GM13976 (cell line): ENCODE data around the gene NBPF15.
"Not testable (repeated sequence)": the region's sequence is repeated elsewhere in the genome, so short reads cannot be mapped to it uniquely, and the experiment has no call there.

Experiments used
- DNase-seq: peaks from one replicate; pipeline ENCODE4 v3.0.0; 2012; ENCODE audit warnings: low spot score
- CTCF ChIP-seq: IDR thresholded peaks from 2 replicates; pipeline ENCODE4 v1.5.1; 2012; ENCODE audit warnings: borderline replicate concordance, mild to moderate bottlenecking; ENCODE audit not compliant: insufficient read depth; ENCODE audit errors: extremely low read depth, missing control alignments, control extremely low read depth
- in situ Hi-C: fragments of 300-500 bp; cut with MboI; formaldehyde crosslinking; loops from one replicate; pipeline ENCODE4 v1.12.0; 2022; ENCODE audit warnings: low sequenced_read_pairs, mixed read lengths, inconsistent platforms; ENCODE audit not compliant: unreplicated experiment

NBPF15 gene

GRCh38 chr1:144461136-144461759 lies at the start of gene NBPF15:
Gene NBPF15 (minus strand): TSS chr1:144461669. CDS start chr1:144440003, 21,666 bp downstream.
- in situ Hi-C loops, result not testable (repeated sequence)

GRCh38 chr1:144496429-144496828 lies 35.0 kb upstream of the NBPF15 start:
- DNase-seq, in situ Hi-C loops: not testable (repeated sequence)

More at GRCh38 chr1:144461136-144461759, at the start of gene NBPF15:
- DNase-seq, result not testable (repeated sequence)

DNA sequence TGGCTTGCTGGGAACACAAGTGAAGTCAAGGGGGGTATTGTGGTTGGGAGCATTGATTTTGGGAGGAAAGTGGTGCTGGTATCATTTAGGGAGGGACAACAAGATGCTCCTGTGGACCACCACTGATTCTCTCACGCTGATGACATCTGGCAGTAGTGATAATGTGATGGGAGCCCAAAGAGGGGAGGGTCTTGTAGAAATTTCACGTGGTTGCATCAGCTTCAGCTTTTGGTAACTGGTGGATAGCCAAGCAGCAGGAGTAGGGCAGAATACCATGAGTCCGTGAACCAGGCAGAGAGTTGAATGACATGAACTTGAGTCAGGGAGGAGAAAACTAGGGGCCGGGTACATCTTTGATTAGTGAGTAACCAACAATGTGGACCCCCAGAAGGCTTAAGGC lies 32.7 kb upstream of the NBPF15 start:
- DNase-seq, in situ Hi-C loops: not testable (repeated sequence)

DNA sequence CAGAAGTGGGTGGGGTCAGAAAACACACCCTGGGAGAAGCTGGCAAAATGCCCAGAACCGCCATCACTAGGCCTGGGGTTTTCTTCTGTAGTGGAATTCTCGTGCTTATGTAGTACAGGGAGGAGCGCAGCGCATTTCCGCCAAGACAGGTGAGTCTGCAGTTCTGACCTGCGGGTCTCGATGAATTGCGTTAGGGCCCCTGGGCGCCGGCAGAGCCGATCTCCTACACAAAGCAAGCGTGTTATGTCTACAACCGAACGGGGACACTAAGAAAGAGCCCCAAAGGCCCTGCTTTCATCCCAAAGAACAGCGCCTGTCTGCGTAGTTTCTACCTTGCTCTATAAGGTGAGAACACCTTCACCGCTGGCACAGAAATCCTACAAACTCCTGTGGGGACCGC lies 28.9 kb upstream of the NBPF15 start:
- DNase-seq, in situ Hi-C loops: not testable (repeated sequence)

DNA sequence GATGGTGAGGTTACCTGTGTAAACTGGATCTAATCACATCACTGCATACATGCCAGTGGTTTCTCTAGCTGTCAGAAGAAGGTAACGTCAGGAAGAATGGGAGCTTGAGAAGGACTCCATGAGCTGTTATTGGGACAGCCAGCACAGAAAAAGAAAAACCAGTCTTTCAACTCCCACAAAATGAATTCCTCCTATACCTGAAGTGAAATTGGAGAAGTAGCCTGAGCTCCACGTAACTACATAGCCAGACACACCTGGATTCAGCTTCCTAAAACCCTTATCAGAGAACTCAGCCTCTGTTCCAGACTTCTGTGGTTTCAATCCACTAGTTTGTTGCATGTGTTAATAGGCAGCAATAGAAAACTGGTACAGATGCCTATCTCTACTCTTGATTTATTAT lies 25.5 kb upstream of the NBPF15 start:
- in situ Hi-C loops, DNase-seq: not testable (repeated sequence)

- in situ Hi-C loops, DNase-seq: not testable (repeated sequence)
Observed at GRCh38 chr1:144485048-144485993, 23.9 kb upstream of the NBPF15 start.

DNA sequence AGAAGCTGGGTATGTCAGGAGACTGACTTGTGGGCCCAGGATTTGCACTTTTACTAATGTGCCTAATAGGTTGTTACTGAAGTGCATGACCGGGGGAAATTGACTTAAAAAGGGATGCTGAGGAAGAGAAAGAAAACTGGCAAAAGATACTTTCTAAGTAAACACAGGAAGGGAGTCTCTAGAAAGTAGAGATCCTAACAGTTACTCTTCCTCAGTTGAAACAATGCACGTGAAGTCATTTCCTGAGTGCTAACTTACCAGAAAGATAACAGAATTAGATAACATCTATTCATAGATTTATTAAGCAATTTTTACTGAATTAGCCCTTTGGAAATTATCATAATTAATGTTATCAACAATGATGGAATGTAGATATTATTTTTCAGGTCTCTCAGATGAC lies 12.4 kb upstream of the NBPF15 start:
- in situ Hi-C loops, result not testable (repeated sequence)

DNA sequence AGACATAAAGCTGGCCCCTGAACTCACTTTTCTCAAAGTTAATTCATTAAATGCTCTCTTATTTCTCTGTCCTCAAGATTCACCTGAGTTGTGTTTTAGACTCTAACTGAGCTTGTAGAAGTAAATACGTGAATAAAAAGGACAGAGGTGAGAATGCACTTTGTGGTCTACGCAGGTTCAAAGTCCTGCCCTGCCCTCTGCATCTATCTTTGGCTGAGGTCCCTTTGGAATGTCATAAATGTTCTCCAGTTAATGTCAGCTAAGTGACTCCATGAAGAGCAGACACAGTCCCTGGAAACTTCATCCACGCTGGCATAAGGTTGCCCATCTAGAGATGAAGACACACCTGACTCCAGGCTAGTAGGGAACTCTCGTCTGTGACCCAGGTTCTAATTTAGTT lies 10.0 kb upstream of the NBPF15 start:
- in situ Hi-C loops, DNase-seq: not testable (repeated sequence)

More for the DNA sequence above, 12.4 kb upstream of the NBPF15 start:
- not testable (repeated sequence) for DNase-seq

GRCh38 chr1:144461778-144462177 lies 309 bp upstream of the NBPF15 start:
- DNase-seq, in situ Hi-C loops: not testable (repeated sequence)

DNA sequence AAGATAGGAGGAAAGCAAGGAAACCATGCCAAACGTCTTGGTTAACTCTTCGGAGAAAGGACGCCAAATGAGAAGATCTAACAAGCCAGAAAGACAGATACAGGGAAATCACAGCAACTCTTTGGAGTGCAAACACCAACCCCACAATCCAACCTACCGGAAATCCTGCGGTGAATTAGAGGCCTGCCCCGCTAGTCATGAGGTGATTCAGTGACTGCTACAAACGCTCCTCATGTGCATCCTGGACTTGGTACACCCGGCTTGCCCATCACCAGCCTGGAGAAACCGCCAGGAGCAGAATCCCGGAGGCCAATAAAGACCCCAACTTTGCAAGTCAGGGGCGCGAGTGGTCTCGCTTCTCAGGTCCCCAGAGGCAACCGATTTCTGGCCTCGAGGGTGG lies 783 bp downstream of the NBPF15 start:
- DNase-seq, in situ Hi-C loops: not testable (repeated sequence)

- in situ Hi-C loops, DNase-seq: not testable (repeated sequence)
Observed at GRCh38 chr1:144442402-144442801, 19.1 kb downstream of the NBPF15 start.

- peak; percentile 15 for TF ChIP-seq CTCF
- DNase-seq, in situ Hi-C loops: not testable (repeated sequence)
Observed at GRCh38 chr1:144439737-144440136, 21.7 kb downstream of the NBPF15 start.

DNA sequence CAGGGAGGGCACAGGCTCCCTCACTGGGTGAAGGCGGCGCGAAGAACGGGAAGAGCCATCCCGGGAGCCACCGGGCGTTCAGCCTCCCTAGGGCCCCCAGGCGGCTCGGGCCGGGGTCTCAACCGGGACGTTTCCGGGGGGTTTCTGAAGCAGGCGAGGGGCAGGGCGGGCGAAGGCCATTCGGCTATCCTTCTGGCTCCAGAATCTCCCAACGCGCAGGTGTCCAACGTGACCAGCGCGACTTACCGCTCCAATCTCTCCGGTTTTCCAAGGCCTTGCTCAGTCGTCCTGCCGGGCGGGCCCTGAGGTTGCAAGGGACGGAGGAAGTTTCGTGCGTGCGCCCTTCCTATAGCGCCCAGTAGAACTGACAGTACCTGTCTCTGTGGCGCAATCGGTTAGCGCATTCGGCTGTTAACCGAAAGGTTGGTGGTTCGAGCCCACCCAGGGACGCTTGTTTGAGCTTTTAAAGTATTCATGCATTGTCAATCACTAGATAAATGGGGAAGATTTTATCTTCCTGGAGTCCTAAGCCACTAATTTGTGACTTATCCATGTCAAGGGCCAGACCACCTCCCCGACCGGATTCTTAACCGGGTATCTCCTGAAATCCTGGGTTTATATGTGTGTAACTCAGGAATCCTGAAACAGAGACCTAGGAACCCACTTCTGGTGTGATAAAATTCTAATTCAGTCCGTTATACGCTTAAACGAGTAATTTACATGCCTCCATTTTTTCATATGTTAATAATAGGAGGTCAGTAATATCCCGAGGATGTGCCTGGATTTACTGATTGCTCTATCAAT lies 42.4 kb downstream of the NBPF15 start:
- DNase-seq, in situ Hi-C loops: not testable (repeated sequence)

DNA sequence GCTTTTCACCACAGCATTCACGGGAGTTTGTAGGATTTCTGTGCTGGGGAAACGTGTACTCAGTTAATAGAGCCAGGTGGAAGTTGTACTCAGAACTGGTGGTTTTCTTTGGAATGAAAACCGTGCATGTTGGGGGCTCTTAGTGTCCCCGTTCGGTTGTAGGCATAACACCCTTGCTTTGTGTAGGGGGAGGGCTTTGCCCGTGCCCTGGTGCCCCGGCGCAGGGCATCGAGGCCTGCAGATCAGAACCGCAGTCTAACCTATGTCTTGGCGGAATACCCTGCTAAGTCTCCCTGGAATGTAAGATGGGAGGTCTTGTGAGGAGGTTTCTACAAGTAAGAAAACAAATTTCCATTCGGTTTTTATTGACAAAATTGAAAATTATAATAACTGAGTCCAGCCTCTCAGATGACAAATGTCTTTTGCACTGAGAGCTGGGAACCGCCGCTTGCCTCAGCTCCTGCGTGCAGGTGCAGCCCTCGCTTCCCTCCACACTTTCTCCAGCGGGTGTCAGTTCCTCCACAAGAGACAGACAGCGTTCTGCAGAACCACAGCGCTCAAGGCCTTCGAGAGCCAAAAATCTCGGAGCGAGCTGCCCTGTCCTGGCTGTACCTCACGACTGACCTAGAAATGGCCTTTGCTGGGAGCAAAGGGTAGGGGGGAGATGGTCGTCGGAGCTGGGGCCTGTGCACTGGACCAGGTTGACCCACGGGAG lies 47.9 kb downstream of the NBPF15 start:
- in situ Hi-C loops, DNase-seq: not testable (repeated sequence)

DNA sequence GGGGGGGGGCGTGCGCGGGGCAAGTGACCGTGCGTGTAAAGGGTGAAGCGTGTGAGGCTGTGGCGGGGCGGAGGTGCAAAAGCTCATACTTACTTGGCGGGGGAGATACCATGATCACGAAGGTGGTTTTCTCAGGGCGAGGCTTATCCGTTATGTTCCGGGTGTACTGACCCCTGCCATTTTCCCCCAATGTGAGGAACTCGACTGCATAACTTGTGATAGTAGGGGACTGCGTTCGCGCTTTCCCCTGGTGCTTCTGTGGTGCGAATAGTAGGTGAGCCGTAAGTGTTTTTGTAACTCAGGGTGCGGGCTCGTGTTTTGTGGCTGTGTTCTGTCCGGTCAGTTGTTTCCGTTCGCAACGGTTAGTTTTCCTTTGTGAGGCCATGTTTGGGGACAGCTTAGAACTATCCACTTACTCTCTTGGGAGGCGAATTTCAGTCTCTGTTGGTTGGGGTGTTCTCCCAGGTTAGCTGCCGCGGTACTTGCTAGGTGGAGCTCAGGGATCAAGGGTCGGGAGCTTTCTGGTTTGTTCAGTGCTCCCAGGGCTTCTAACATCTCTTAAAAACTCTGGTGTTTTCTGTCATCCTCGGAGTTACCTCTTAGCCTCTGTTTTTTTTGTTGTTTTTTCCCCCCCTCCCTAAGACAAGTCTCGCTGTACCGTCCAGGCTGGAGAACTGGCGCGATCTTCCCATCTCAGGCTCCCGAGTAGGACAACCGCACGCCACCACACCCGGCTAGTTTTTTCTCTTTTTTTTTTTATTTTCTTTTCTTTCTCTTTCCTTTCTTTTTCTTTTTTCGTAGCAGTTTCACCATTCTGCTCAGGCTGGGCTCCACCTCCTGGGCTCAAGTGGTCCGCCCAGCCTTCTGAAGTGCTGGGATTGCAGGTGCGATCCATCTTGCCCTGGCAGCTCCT lies 48.7 kb downstream of the NBPF15 start:
- in situ Hi-C loops, result not testable (repeated sequence)
- peak; percentile 83 for DNase-seq
